Upper lobe of left lung (tissue), 6 donors: ENCODE measurements around the gene MINDY3. TPM values are rescaled to one million over a fixed set of nuclear protein-coding genes. Genes with fewer than 3 reads are reported as not detected.

Source experiments
- ATAC-seq, 2 donors: fragments of 200-7000 bp; cut with Tn5 transposase; one replicate each; pipeline ENCODE4 v1.9.1; 2022; ENCODE audit warnings: mild to moderate bottlenecking in 2 of 2, moderate library complexity in 2 of 2; ENCODE audit not compliant: low FRiP score in 2 of 2
- DNase-seq, 2 donors: peaks; one replicate each; pipeline ENCODE4 v3.0.0-alpha.2; 2019 to 2020
- H3K27ac ChIP-seq, 4 donors: fragments of 200-600 bp; sonication (generic); one replicate each; pipeline ENCODE4 v1.5.1; 2016 to 2019
- H3K27me3 ChIP-seq, 4 donors: fragments of 200-600 bp; sonication (generic); one replicate each; pipeline ENCODE4 v1.5.1; 2017 to 2019
- H3K36me3 ChIP-seq, 4 donors: fragments of 200-600 bp; sonication (generic); one replicate each; pipeline ENCODE4 v1.5.1; 2016 to 2019
- H3K4me1 ChIP-seq, 4 donors: fragments of 200-600 bp; sonication (generic); one replicate each; pipeline ENCODE4 v1.5.1; 2018 to 2019
- H3K4me3 ChIP-seq, 4 donors: fragments of 200-600 bp; sonication (generic); one replicate each; pipeline ENCODE4 v1.5.1; 2017 to 2019; ENCODE audit warnings: mild to moderate bottlenecking in 2 of 4, moderate library complexity in 1 of 4
- H3K9me3 ChIP-seq, 4 donors: fragments of 200-600 bp; sonication (generic); one replicate each; pipeline ENCODE4 v1.5.1; 2018 to 2019
- CTCF ChIP-seq, 6 experiments: fragments of 450-650 bp in 4 of 6; fragments of 200-600 bp in 2 of 6; sonication (generic) in 2 of 6; IDR thresholded peaks; one replicate each; pipeline ENCODE4 v1.5.1; 2016 to 2019; ENCODE audit warnings: antibody characterized with exemption in 6 of 6
- EP300 ChIP-seq, 4 donors: sonication (generic); formaldehyde crosslinking; IDR thresholded peaks; one replicate each; pipeline ENCODE4 v1.5.1; 2017; ENCODE audit warnings: antibody characterized with exemption in 4 of 4, control low read depth in 2 of 4
- POLR2A ChIP-seq, 4 donors: fragments of 450-650 bp; IDR thresholded peaks; one replicate each; pipeline ENCODE4 v1.5.1; 2016 to 2017; ENCODE audit warnings: antibody characterized with exemption in 4 of 4, mild to moderate bottlenecking in 2 of 4
- POLR2AphosphoS5 ChIP-seq, 2 donors: sonication (generic); formaldehyde crosslinking; IDR thresholded peaks; one replicate each; pipeline ENCODE4 v1.5.1; 2017; ENCODE audit warnings: antibody characterized with exemption in 2 of 2
- whole genome bisulfite sequencing, 2 donors: methylation state at CpG; one replicate each; pipeline ENCODE4 v1.1.5; 2017 to 2018; 5-methylcytosine and 5-hydroxymethylcytosine counted together
- total RNA-seq, 6 donors: library from RNA; depleted of rRNA in 4 of 6; stranded (reverse); fragments of >200 nt in 4 of 6; gene quantifications; one replicate each; pipeline versions ENCODE4 v1.1.0 to v1.2.1, GENCODE V29; 2016 to 2021
- donor health status: DM: no; HTN: no; CAD: no; lungs with moderate emphysema.
- donor health status: DM: no; HTN: yes; CAD: no; lungs with severe emphysema.

Gene MINDY3
- total RNA-seq, 6 donors from 2014 or later = 10.8 to 39.8 (median 26.5) TPM

GRCh38 chr10:15871823-15872222, 11.5 kb upstream of the MINDY3 start:
- ATAC-seq (no peak), DNase-seq (no peak)
- Histone ChIP-seq H3K27ac (no peak overlapping the region), H3K36me3 (no peaks in the 10 kb centered on the region), H3K4me3 (no peak overlapping the region), H3K27me3 (no peaks in the 10 kb centered on the region), H3K4me1 (no peaks in the 10 kb centered on the region), H3K9me3 (no peaks in the 10 kb centered on the region)
- TF ChIP-seq POLR2A (IDR thresholded peaks at IDR 0.05) (no peak), POLR2AphosphoS5 (IDR thresholded peaks at IDR 0.05) (no peak), CTCF (IDR thresholded peaks at IDR 0.05) (no peak), EP300 (IDR thresholded peaks at IDR 0.05) (no peak)
- 86 to 97% methylated on average over 1 of the region's 1 CpG for whole genome bisulfite sequencing, 2 donors

DNA sequence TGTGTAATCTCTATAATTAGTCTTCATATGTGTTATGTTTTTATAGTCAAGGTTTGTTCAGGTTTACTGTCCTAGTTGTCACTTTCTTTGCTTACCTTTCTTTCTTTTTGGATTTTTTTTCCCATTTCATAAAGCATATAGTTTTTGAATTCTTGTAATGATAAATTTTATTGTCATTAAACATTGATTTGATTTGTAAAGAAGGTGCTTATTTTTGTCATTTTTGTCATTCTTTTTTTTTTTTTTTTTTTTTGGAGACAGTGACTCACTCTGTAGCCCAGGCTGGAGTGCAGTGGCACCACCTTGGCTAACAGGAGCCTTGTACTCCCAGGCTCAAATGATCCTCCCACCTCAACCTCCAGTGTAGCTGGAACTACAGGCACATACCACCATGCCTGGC, 9.6 kb upstream of the MINDY3 start:
- H3K27me3 ChIP-seq = no peaks in the 10 kb centered on the region
- no peak overlapping the region for H3K4me3 ChIP-seq
- H3K36me3 ChIP-seq = no peaks in the 10 kb centered on the region
- no peak for ATAC-seq
- TF ChIP-seq EP300 (IDR thresholded peaks at IDR 0.05) (no peak), POLR2A (IDR thresholded peaks at IDR 0.05) (no peak), POLR2AphosphoS5 (IDR thresholded peaks at IDR 0.05) (no peak), CTCF (IDR thresholded peaks at IDR 0.05) (no peak)
- no peaks in the 10 kb centered on the region for H3K4me1 ChIP-seq
- no peak for DNase-seq
- no peak overlapping the region for H3K27ac ChIP-seq
- no peaks in the 10 kb centered on the region for H3K9me3 ChIP-seq

GRCh38 chr10:15868006-15868405, 7.7 kb upstream of the MINDY3 start:
- Histone ChIP-seq H3K4me3 (no peak overlapping the region), H3K9me3 (no peaks in the 10 kb centered on the region), H3K27ac (no peak overlapping the region), H3K36me3 (no peaks in the 10 kb centered on the region), H3K27me3 (no peaks in the 10 kb centered on the region), H3K4me1 (no peaks in the 10 kb centered on the region)
- DNase-seq (no peak), ATAC-seq (no peak)
- TF ChIP-seq CTCF (IDR thresholded peaks at IDR 0.05) (no peak), POLR2AphosphoS5 (IDR thresholded peaks at IDR 0.05) (no peak), POLR2A (IDR thresholded peaks at IDR 0.05) (no peak), EP300 (IDR thresholded peaks at IDR 0.05) (no peak)
- WGBS, 2 donors = 49 to 58% methylated on average over 5 of the region's 5 CpGs

DNA sequence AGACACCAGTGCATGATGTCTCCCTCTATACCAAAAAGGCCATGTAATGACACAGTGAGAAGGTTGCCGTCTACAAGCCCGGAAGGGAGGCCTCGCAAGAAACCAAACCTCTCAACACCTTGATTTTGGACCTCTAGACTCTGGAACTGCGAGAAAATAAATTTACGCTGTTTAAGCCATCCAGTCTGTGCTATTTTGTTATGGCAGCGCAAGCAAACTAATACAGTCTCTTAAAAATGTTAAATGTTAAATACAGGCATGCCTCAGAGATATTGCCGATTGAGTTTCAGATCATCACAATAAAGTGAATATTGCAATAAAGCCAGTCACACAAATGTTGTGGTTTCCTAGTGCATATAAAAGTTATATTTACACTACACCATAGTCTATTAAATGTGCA, 5.0 kb upstream of the MINDY3 start:
- no peaks in the 10 kb centered on the region for H3K9me3 ChIP-seq
- TF ChIP-seq EP300 (IDR thresholded peaks at IDR 0.05) (no peak), POLR2AphosphoS5 (IDR thresholded peaks at IDR 0.05) (no peak), CTCF (IDR thresholded peaks at IDR 0.05) (no peak)
- no peak overlapping the region for H3K4me3 ChIP-seq
- H3K4me1 ChIP-seq = peaks cover 0 to 6% (median 2%) of the 10 kb centered on the region in 4 donors
- DNase-seq = no peak
- WGBS, 2 donors = 92 to 96% methylated on average over 7 of the region's 7 CpGs
- ATAC-seq = no peak
- no peak overlapping the region for H3K27ac ChIP-seq
- no peaks in the 10 kb centered on the region for H3K36me3 ChIP-seq
- H3K27me3 ChIP-seq = no peaks in the 10 kb centered on the region

DNA sequence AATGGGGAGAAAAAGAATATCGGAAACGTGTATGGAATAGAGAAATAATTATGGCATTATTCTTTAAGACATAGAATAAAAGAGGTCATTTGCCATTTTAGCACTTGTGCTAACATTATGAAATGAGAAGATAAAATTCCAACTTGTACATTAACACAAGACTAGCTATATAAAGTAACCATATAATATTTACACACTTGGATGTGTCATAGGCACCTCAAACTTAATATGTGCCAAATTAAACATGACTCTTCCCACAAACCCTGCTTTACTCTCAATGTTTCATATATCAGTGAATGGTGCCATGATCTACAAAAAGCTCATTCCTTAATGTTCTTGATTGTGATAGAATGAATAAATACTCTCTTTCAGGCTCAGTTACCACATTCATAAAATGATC, 4.1 kb upstream of the MINDY3 start:
- DNase-seq (no peak), ATAC-seq (no peak)
- no peaks in the 10 kb centered on the region for H3K36me3 ChIP-seq
- H3K4me1 ChIP-seq = peaks cover 1 to 9% (median 2%) of the 10 kb centered on the region in 4 donors
- H3K27ac ChIP-seq = no peak overlapping the region
- H3K9me3 ChIP-seq = no peaks in the 10 kb centered on the region
- WGBS, 2 donors = 88% methylated on average over 2 of the region's 2 CpGs
- no peak overlapping the region for H3K4me3 ChIP-seq
- H3K27me3 ChIP-seq = no peaks in the 10 kb centered on the region
- no peak for TF ChIP-seq CTCF (IDR thresholded peaks at IDR 0.05)
- TF ChIP-seq POLR2A (IDR thresholded peaks at IDR 0.05) = no peak
- TF ChIP-seq POLR2AphosphoS5 (IDR thresholded peaks at IDR 0.05) = no peak
- TF ChIP-seq EP300 (IDR thresholded peaks at IDR 0.05) = no peak
